Measurements from ENCODE around the gene TTLL10.

The TTLL10 gene

DNA sequence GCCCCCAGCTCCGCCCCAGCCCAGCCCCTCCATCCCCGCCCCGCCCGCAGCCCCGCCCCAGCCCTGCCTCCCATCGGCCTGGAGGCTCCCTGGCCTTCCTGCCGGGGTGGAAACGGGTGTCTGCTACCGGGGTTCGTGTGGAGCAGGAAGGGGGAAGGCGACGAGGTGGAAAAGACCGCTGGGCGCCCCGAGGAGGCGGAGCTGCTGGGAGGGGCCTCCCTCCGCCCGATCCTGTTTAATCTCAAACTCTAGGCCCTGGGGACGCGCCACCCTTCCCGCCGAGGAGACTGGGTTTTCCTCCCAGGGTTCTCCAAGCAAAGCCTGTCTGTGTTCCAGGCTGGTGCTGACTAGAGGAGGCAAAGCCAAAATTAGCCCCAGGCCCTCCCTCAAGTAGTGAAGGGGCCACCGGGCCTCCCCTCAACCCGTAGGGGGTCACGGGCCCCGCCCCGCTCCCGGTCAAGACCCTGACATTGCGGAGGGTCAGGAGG lies 16.2 kb upstream of the TTLL10 start:
- peaks cover 11 to 19% of the 10 kb centered on the region in 2 donors for H3K9me3 Mint-ChIP-seq
- H3K36me3 Mint-ChIP-seq (ENCODE audit: insufficient read depth) = peaks cover 9% of the 10 kb centered on the region
- DNase-seq (peak; percentile 23 to 53 (median 34)), ATAC-seq (replicated peaks) (peak; percentile 70)
- peaks cover 2 to 5% of the 10 kb centered on the region in 2 donors for H3K4me1 Mint-ChIP-seq (ENCODE audit: low read depth in 2 of 2)
- peak overlapping the region; percentile 78 to 79 for H3K4me3 Mint-ChIP-seq
- peak overlapping the region; percentile 46 to 68 for H3K27ac Mint-ChIP-seq
- H3K27me3 Mint-ChIP-seq = no peaks in the 10 kb centered on the region

DNA sequence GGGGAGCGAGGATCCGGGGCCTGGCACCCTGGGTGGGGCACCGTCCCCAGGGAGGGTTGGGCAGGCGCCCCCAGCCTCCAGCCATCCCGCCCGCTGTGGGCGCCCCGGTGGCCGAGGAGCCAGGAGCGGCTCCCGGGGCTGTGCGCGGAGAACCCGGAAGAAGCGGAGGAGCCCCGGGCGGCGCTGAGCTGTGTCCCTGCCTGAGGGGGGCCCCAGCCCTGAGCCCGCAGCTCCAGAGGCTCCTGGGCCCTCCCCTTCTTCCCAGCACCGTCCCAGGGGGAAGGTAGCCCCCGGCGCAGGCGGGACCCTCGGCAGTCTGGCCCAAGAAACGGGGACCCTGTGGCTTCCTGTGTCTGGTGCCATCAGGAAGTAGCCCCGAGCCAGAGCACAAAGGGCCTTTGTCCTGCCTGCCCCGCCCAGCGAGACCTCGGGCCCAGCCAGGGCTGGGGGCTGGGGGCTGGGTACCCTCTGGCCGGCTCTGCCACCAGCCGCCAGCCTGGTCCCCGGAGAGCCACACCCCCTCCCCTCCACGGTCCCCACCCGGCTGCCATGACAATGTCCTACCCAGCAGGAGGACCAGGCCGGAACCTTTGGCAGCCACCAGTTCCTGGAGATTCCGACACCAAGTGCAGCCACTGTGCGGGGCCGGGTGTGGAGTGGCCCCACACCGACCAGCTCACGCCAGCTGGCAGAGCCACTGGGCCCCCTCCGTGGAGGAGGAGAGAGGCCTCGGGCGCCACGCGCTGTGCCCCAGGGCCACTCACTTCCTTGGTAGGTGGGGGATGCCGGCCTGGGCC lies 15.6 kb upstream of the TTLL10 start:
- peak overlapping the region; percentile 78 to 79 for H3K4me3 Mint-ChIP-seq

DNA sequence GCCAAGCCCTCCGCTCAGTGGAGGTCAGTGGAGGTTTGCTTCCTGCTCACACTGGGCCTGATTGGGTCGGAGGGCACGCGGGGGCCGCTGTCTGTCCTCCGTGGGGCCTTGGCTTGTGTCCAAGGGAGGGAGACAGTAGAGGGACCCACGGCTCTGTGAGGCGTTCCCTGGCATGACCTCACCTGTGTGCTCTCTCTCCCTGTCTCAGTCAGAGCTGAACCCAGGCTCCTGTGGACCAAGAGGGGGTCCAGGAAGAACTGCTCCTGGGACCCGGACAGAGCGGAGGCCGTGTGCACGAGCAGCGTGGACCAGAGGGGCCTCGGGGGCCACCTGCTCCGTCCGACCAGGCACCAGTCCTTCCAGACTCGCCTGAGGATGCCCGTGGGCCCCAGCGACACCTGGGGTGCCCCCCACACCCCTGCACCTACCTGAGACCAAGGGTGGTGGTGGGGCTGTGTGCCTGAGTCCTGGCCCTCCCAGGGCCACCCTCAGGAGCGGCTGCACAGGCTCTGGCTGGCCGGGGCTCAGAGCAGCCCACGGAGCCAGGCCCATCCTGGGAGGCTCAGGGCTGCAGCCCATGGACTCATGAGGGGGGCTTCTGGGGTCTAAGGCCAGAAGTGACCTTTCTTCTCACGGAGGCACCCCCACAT lies 13.3 kb upstream of the TTLL10 start:
- Mint-ChIP-seq H3K4me3 (no peak overlapping the region), H3K4me1 (ENCODE audit: low read depth in 2 of 2) (peaks cover under 1 to 2% of the 10 kb centered on the region in 2 donors), H3K36me3 (ENCODE audit: insufficient read depth) (peaks cover 5% of the 10 kb centered on the region), H3K27me3 (peaks cover 1 to 3% of the 10 kb centered on the region in 2 donors), H3K9me3 (no peaks in the 10 kb centered on the region), H3K27ac (no peak overlapping the region)
- no peak for DNase-seq
- no peak for ATAC-seq (replicated peaks)

More for the DNA sequence above, 15.6 kb upstream of the TTLL10 start:
- Mint-ChIP-seq H3K27me3 (no peaks in the 10 kb centered on the region), H3K9me3 (peaks cover 7 to 13% of the 10 kb centered on the region in 2 donors), H3K27ac (peak overlapping the region; percentile 46 to 68), H3K36me3 (ENCODE audit: insufficient read depth) (peaks cover 9% of the 10 kb centered on the region), H3K4me1 (ENCODE audit: low read depth in 2 of 2) (peaks cover 2 to 4% of the 10 kb centered on the region in 2 donors)
- ATAC-seq (replicated peaks) = peak; percentile 78
- peak in 2 of 3 experiments; percentile 23 to 40 for DNase-seq

DNA sequence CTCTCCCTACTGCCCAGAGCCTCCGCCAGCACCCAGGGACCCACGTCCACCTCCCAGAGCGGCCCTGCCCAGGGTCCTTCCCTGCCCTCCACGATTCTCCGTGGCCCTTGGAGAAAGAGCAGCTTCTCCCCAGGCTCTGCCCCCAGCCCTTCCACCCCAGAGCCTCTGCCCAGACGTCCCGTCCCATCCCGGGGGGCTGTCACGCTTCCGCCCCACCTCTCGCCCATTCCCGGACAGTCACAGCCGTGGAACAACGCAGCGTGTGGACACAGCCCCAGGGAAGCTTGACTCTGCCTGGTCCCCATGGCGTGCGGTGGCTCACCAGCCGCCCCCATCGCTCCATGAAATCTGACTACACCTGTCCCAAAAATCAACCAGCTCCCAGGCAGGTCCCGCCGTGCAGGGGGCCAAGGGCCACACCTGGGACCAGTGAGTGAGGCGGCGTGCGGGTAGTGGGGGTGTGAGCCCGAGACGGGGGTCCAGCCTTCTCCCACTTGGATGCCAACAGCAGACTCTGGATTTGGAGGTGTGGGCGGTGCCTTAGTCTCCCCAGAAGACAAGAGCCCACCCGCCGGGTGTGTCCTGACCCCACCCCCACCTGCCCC lies 12.5 kb upstream of the TTLL10 start:
- no peak overlapping the region for H3K27ac Mint-ChIP-seq
- H3K4me1 Mint-ChIP-seq (ENCODE audit: low read depth in 2 of 2) = peaks cover 5 to 6% of the 10 kb centered on the region in 2 donors
- H3K9me3 Mint-ChIP-seq = no peaks in the 10 kb centered on the region
- H3K36me3 Mint-ChIP-seq (ENCODE audit: insufficient read depth) = peaks cover 5% of the 10 kb centered on the region
- DNase-seq (no peak), ATAC-seq (replicated peaks) (no peak)
- H3K4me3 Mint-ChIP-seq = no peak overlapping the region
- H3K27me3 Mint-ChIP-seq = peaks cover 7 to 10% of the 10 kb centered on the region in 2 donors

DNA sequence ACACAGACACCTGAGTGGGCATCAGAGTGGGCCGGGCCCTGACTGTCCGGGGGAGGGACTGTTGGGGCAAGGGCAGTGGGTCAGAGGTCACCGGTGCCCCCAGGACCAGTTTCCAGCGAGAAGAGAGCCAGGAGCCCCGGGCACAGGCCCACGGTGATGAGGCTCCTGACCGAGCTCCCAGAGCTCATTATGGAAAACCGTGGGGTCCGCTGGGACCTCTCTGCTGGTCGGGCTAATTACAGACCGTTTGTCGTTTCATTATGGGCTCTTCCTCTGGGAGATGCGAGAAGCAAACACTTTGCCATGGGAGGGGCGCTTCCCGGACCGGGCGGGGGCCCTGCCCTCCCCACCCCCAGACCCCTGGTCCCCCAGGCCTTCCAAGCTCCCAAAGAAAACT lies 12.0 kb upstream of the TTLL10 start:
- H3K9me3 Mint-ChIP-seq = no peaks in the 10 kb centered on the region
- H3K27ac Mint-ChIP-seq = no peak overlapping the region
- DNase-seq = no peak
- ATAC-seq (replicated peaks) = no peak
- H3K36me3 Mint-ChIP-seq (ENCODE audit: insufficient read depth) = peaks cover under 1% of the 10 kb centered on the region
- H3K27me3 Mint-ChIP-seq = peaks cover 7 to 10% of the 10 kb centered on the region in 2 donors
- peaks cover 5 to 6% of the 10 kb centered on the region in 2 donors for H3K4me1 Mint-ChIP-seq (ENCODE audit: low read depth in 2 of 2)
- H3K4me3 Mint-ChIP-seq = no peak overlapping the region

DNA sequence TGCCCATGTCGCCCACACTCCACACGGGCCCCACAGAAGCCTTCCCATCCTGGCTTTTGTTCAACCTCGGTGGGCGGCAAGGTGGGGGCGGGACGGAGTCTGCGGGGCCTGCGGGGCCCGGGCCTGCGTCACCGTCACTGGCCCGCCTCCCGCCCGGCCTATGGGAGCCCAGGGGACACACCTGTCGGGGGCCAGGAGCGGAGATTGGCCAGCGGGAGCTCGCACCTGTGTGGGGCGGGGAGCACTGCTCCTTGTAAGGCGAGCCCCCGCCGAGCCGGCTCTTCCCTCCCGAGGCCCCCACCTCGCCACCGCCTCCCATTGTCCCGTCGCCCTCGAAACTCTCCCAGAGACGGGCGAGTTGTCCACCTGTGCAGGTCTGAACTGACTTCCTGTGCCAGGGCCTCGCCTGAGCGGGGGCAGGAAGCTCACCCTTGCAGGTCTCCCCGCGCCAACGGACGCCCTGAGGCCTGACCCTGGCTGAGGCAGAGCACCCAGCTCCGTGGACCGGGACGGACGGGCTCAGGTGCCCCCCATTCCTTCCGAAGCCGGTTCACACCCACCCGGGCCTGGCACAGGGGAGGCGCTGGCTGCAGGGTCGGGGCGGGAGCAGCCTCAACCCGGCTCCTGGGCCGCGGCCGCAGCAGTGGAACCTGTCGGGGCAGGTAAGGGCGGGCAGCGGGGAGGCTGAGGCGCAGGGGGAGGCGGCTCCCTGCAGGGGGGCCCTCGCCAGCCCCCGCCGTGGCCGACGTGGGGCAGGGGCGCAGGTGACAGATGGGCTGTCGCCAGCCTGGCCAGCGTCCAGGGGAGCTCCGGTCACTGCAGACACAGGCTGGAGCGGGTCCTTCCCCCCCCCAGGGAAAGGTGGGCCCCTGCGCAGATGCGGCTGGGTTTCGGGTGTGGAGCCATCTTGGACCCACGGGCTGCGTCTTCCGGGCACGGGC lies 10.8 kb upstream of the TTLL10 start:
- no peak for ATAC-seq (replicated peaks)
- H3K27me3 Mint-ChIP-seq = peaks cover 7 to 10% of the 10 kb centered on the region in 2 donors
- H3K4me3 Mint-ChIP-seq = no peak overlapping the region

GRCh38 chr1:1163538-1164070 lies 10.1 kb upstream of the TTLL10 start:
- H3K9me3 Mint-ChIP-seq = no peaks in the 10 kb centered on the region
- H3K27ac Mint-ChIP-seq = no peak overlapping the region
- H3K4me3 Mint-ChIP-seq = no peak overlapping the region
- H3K27me3 Mint-ChIP-seq = peaks cover 7 to 10% of the 10 kb centered on the region in 2 donors
- ATAC-seq (replicated peaks) (no peak), DNase-seq (no peak)
- H3K36me3 Mint-ChIP-seq (ENCODE audit: insufficient read depth) = no peaks in the 10 kb centered on the region
- peaks cover 2 to 6% of the 10 kb centered on the region in 2 donors for H3K4me1 Mint-ChIP-seq (ENCODE audit: low read depth in 2 of 2)

More for the DNA sequence above, 10.8 kb upstream of the TTLL10 start:
- no peak for DNase-seq
- no peaks in the 10 kb centered on the region for H3K9me3 Mint-ChIP-seq
- H3K27ac Mint-ChIP-seq = no peak overlapping the region
- no peaks in the 10 kb centered on the region for H3K36me3 Mint-ChIP-seq (ENCODE audit: insufficient read depth)
- H3K4me1 Mint-ChIP-seq (ENCODE audit: low read depth in 2 of 2) = peaks cover 2 to 6% of the 10 kb centered on the region in 2 donors

GRCh38 chr1:1164361-1164700 lies 9.3 kb upstream of the TTLL10 start:
- no peak for DNase-seq
- H3K36me3 Mint-ChIP-seq (ENCODE audit: insufficient read depth) = no peaks in the 10 kb centered on the region
- no peak overlapping the region for H3K27ac Mint-ChIP-seq
- peaks cover 7 to 10% of the 10 kb centered on the region in 2 donors for H3K27me3 Mint-ChIP-seq
- no peak overlapping the region for H3K4me3 Mint-ChIP-seq
- H3K9me3 Mint-ChIP-seq = no peaks in the 10 kb centered on the region
- no peak for ATAC-seq (replicated peaks)
- H3K4me1 Mint-ChIP-seq (ENCODE audit: low read depth in 2 of 2) = peaks cover 2 to 6% of the 10 kb centered on the region in 2 donors

DNA sequence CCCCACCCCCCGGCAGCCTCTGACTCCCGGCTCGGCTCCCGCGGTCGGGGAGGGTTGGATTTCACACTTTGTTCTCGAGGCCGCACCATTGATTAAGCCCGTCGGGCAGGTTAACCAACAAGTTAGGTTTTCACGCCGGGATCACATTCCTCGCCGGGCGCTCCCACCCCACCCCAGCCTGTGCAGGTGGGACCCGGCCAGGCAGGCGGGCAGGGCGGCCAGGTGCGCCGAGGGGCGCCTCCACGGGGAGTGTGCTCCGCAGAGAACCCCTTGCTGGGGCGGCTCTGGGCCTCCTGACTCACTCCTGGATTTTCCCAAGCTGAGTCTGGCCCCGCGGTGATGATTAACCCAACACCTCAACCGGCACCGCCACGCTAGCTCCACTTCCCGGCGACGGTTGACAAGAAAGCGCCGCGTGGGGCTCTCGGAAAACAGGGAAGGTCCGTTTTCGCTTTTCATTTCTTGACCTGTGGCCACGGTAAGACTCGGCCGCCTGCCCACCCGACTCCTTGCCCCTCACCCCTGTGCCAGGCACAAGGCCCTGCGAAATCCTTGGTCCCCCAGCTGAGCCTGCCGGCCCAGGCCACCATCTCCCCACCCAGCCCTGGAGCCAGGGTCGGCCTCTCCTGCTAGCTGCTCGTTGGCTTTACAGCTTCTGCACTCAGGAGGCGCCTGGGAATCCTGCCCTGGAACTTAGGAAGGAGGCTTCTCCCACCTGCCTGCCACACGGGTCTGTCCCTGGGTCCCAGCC lies 8.8 kb upstream of the TTLL10 start:
- Mint-ChIP-seq H3K27ac (no peak overlapping the region), H3K9me3 (no peaks in the 10 kb centered on the region), H3K4me3 (no peak overlapping the region), H3K4me1 (ENCODE audit: low read depth in 2 of 2) (peaks cover 2 to 6% of the 10 kb centered on the region in 2 donors), H3K36me3 (ENCODE audit: insufficient read depth) (no peaks in the 10 kb centered on the region), H3K27me3 (peaks cover 8 to 13% of the 10 kb centered on the region in 2 donors)
- ATAC-seq (replicated peaks) (no peak), DNase-seq (no peak)

- Mint-ChIP-seq H3K9me3 (no peaks in the 10 kb centered on the region), H3K27ac (peak overlapping the region in 1 of 2 donors; percentile 35), H3K36me3 (ENCODE audit: insufficient read depth) (no peaks in the 10 kb centered on the region), H3K4me1 (ENCODE audit: low read depth in 2 of 2) (peaks cover 2 to 6% of the 10 kb centered on the region in 2 donors), H3K27me3 (peaks cover 14 to 19% of the 10 kb centered on the region in 2 donors), H3K4me3 (peak overlapping the region in 1 of 2 donors; percentile 5)
- DNase-seq = no peak
- no peak for ATAC-seq (replicated peaks)
These were observed 8.2 kb upstream of the TTLL10 start for GRCh38 chr1:1165485-1165884.

DNA sequence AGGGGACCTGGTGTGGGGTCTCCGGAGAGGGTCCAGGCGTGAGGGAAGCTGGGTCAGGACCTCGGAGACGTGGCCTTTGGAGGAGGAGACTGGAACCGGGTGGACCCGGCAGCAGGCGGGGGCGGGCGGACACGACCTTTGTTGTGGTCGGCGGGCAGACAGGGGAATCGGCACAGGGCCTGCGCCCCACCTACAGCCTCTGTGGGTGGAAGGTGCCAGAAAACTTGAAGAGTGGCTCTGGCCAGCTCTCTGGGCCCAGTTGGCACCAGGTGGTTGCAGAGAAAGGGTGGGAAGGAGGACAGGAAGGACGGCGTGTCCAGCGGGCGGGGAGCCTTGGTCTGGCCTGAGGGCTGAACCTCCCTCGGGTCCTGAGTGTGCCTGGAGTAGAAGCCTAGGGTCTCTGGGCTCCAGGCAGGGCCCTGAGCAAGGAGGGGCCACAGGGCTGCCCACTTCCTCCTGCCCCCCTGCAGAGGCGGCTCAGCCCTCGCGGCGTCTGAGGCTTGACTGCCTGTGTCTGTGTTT lies 7.7 kb upstream of the TTLL10 start:
- H3K4me3 Mint-ChIP-seq = peak overlapping the region in 1 of 2 donors; percentile 5
- peak overlapping the region in 1 of 2 donors; percentile 35 for H3K27ac Mint-ChIP-seq
- H3K9me3 Mint-ChIP-seq = no peaks in the 10 kb centered on the region
- H3K27me3 Mint-ChIP-seq = peaks cover 14 to 20% of the 10 kb centered on the region in 2 donors
- no peaks in the 10 kb centered on the region for H3K36me3 Mint-ChIP-seq (ENCODE audit: insufficient read depth)
- H3K4me1 Mint-ChIP-seq (ENCODE audit: low read depth in 2 of 2) = peaks cover 2 to 6% of the 10 kb centered on the region in 2 donors
- ATAC-seq (replicated peaks) (no peak), DNase-seq (no peak)

Data from effector memory CD8-positive, alpha-beta T cell (primary cell).